Left cardiac atrium (tissue), 4 donors: Measurements from ENCODE around the gene AMFR. TPM values are rescaled to one million over a fixed set of nuclear protein-coding genes. Genes with fewer than 3 reads are reported as not detected.
A peak's percentile ranks its signal among the peaks of the same experiment; 100 is the strongest.

Experiments used
- ATAC-seq, 2 donors: fragments of 200-7000 bp; cut with Tn5 transposase; one replicate each; pipeline ENCODE4 v1.9.1; 2020; ENCODE audit warnings: mild to moderate bottlenecking in 2 of 2, moderate library complexity in 2 of 2
- DNase-seq: peaks from one replicate; pipeline ENCODE4 v3.0.0-alpha.2; 2020
- intact Hi-C, 2 donors: fragments of 100-400 bp; cut with DNase I; formaldehyde crosslinking; loops; one replicate each; pipeline versions ENCODE4 v1.14.1 to v1.15.1; 2022 to 2023
- total RNA-seq, 2 donors: library from RNA; stranded (reverse); fragmentation: NEBNext Ultra II Directional; extraction: Animal tissue kit (Norgen Biotek cat#: 25700); gene quantifications; one replicate each; pipeline ENCODE4 v1.2.1, GENCODE V29; 2021
- donor health status: DM: no; HTN: yes; CAD: no.
- donor health status: DM: no; HTN: yes; CAD: no; lungs with severe emphysema.
- donor health status: DM: yes; HTN: yes; CAD: no.
- donor health status: Dilated cardiomyopathy.

The AMFR gene
- total RNA-seq, 2 donors from 2014 or later, result 78.6 to 94.4 TPM

DNA sequence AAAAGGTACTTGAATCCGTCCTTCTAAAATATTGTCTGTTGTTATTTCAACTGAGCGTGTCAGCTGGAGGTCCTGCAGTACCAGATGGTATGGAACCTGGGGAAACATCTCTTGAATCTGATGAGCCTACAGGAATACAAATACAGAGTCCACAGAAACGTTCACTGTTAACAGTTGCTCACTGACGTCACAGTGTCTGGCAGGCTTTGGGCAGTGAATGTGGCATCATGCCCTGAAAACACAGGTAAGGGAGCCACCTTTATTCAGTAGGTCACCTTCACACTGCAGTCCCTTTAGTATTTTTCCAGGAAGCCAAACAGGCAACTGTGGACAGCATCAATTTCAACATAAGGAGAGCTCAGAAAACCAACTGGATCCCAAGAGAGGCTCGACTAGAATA lies 56.1 kb downstream of the AMFR start:
- DNase-seq (no peak), ATAC-seq (no peak)
- intact Hi-C loops, result no loop called here

DNA sequence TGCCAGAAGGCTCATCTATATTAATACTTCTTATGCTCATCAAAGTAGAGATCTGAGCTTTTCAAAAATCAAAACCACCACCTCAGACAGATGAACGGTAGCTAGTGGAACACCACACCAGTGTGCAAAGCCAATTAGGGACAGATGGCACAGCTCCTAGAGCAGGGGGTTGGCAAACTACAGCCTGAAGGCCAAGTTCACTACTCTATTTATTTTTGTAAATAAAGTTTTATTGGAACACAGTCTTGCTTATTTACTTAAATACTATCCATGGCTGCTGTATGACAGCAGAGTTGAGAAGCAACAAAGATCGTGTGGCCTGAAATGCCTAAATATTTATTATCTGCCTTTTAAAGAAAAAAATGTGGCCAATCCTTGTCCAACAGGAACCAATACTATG lies 56.8 kb downstream of the AMFR start:
- intact Hi-C loops, result no loop called here
- ATAC-seq (no peak), DNase-seq (no peak)

DNA sequence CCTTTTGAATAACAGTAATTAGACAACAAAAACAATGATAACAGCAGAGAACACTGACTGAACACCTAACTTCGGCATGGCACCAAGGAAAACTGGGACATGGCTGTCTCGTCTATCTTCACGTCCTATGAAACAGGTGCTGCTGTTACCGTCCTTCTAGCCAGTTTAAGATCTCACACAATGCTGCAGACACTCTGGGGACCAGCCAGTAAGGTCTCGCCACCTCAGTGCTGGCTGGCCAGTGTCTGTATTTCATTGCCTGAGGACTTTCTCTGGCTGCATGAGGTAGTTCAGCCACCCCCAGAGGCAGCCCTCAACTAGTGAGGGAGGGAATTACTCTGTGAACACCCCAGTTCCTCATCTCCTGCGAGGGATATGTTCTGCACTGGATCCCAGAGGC lies 57.6 kb downstream of the AMFR start:
- ATAC-seq (no peak), DNase-seq (no peak)
- intact Hi-C loops, result no loop called here

DNA sequence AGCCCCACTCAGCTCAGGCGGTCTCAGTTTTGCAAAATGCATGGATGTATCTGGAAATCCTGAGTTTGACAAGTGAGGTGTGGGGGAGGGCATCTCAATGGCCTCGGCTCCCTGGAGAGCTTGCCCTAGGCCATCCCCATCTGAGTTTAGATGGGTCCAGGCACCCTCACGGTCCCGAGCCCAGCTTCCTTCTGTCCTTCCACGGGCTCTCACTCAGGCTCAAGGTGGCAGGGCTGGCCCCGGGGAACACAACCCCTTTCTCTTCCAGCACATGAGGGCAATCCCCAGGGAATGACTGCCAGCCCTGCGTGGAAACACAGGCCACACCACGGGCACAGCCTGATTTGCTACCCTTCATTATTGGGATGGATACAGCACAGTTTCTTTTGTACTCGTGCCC lies 58.4 kb downstream of the AMFR start:
- no peak for ATAC-seq
- intact Hi-C loops, result no loop called here
- no peak for DNase-seq

DNA sequence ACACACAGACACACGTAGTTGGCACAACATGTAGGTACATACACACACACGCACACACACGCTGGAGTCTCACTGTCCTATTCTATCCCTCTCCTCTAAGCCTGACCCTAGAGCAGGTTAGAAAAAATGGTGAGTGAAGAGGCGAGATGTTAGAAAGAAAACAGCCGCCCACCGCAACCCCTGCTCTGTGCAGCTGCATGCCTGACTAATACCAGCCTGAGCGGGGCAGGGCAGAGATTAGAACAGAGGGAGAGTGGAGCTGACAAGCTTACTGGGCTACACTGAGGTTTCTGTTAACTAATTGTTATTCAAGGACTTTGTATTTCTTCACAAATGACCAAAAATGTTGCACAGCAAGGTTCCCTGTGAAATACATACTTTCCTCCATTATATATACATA lies 59.8 kb downstream of the AMFR start:
- DNase-seq (no peak), ATAC-seq (no peak)
- intact Hi-C loops, result no loop called here

DNA sequence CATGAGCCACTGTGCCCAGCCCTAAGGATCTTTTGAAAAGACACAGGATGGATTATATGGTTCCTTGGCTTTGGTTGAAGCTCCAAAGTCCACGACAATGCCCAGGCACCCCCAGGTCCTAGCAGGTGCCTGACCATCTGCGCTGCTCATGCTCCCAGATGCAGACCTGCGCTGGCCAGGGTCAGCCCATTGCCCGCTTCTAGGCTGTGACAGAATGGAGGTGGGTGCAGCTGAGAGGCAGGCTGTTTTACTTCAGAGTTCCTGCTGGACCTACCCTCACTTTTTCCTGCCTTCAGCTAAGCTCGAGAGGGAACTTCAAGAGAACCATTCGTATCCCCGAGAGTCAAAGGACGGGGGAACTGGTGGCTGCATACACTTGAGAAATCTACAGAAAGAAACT lies 60.5 kb downstream of the AMFR start:
- DNase-seq (no peak), ATAC-seq (no peak)
- intact Hi-C loops, result no loop called here

DNA sequence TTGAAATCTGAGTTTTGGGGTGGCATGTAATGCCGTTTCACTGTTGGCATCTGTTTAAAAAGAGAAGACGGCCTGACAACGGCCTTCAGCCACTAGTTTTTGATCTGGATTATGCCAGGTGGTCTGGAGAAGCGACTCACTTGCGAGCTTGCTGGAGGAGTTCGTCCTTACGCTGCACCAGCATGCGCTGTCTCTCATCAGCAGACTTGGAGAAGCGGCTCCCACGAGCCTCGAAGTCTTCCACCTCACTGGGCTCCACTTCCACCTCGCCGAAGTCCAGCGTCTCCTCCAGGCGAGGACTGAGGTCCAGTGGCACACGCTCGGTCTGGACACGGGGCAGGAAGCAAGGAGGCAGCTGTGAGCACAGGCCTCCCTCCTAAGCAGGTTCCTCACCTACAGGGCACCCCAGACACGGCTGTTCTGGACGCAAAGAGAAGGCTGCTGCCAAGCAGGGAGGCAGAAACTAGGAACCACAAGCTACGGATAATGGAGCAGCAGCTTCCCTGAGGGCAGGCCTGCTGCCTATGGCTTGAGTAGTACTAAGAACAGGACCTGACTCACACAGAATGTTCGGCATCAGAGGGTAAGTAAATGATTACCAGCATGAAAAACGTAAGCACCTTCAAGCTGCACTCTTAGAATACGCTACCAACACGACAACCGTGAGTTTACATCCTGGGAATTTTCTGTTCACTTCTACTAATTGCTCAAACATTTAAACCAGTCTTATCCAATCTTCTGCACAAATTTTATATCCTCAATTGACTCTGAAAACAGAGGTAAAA lies 61.4 kb downstream of the AMFR start:
- DNase-seq, result no peak
- intact Hi-C loops, result no loop called here
- no peak for ATAC-seq

DNA sequence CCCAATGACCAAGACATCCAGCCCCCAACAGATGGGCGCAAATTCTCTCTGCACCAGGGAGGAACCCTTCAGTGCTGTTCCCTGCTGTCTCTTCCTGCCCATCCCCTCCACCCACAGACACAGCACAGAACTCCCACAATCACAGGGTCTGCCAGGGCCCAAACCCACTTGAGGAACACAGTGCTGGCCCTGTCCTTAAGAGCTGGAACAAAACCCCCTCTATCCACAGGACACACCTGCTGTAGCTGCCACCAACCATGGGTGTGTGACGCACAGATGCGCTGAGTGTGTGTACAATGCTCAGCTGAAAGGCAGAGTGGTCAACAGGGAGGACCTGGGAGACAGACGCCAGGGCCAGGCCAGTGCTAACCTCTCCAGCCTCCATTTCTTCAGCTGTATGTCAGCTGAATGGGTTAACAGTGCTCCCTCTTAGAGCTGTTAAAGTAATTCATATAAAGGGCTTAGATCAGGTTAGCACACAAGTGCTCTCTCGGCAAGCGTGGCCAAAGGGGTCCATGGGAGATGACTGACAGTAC lies 62.1 kb downstream of the AMFR start:
- ATAC-seq (peak in 1 of 2 donors; percentile 10), DNase-seq (no peak)
- intact Hi-C loops, result no loop called here

DNA sequence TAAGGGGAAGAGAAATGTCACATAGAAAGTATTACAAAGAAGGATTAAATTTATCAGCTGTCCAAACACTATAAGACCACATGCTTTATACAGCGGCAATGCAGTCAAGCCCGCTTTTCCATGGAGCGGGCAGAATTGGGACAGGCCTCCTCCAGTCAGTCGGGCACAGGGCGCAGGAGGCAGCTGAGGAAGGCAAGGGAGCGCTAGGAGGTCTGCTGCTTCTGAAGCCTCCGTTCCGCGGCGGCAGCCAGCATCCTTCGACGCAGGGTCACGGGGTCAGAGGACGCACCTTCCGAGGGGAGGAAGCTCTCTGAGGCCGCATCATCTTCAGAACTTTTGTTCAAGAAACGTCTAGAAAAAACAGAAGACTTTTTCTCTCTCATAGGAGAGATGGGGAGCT lies 62.6 kb downstream of the AMFR start:
- intact Hi-C loops, result no loop called here
- no peak for ATAC-seq
- no peak for DNase-seq

DNA sequence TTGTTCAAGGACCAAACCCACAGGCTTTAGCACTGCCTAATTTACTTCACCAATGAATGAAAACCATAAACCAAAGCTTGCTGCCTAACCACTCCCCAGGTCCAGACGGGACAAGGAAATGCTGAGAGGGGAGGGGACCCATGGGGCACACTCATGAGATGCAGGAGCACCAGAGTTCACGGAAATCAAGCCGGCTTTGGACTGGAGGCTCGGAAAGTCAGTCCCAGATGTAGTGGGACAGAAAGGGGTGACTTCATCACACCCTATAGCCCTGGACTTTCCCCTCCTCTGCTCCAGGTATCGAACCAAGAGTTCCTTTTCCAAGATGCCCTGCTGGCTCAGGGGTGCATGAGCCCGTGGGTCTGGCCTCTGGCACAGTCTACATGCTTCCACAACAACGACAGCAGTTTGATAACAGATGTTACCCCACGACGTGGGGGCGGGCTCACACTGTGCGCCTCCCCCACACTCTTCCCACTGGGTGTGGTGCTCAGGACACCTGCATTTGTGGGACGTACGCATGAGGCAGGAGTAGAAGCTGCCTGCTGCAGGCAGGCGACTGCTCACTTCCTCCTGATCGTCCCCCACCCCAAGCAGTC lies 63.2 kb downstream of the AMFR start:
- no peak for ATAC-seq
- DNase-seq, result no peak
- intact Hi-C loops, result no loop called here

DNA sequence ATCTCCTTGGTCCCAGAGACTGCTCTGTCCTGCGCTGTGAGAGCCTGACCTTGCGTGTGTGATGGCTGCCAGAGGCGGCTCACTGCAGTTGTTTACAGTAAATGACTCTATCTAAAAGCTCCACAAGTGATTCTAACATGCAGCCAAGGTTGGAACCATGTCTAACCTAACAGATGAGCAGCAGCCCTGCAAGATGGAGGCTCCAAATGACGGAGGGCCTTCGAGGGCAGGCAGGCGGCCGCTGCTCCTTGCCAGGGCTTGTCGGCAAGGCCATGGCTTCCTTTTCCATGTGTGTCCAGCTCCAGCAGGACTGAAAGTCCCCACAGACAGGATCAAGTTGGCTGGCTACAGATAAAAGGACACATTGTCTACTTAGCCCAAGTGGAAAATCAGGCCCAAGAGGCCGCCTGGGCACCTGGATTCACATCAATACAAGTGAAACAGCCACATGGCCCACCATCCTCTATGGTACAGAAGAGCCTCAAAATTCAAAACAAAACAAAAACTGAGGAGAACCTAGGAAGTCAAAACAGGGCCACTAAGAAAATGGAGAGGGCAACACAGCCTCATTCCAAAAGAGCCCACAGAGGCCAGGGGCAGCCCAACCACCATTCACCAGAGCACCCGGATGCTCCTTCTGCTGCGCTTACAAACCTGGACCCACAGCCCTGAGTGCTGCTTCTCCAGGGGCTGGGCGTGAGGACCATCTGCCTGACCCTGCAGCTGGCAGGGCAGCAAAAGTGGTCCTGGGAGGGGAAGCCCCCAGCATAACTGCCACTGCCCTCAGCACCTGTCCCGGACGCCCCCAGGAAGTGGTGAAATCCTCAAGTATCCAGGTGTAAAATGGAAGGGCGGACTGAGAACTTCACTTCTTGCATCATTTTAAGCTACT lies 65.0 kb downstream of the AMFR start:
- ATAC-seq (no peak), DNase-seq (no peak)
- intact Hi-C loops, result no loop called here

DNA sequence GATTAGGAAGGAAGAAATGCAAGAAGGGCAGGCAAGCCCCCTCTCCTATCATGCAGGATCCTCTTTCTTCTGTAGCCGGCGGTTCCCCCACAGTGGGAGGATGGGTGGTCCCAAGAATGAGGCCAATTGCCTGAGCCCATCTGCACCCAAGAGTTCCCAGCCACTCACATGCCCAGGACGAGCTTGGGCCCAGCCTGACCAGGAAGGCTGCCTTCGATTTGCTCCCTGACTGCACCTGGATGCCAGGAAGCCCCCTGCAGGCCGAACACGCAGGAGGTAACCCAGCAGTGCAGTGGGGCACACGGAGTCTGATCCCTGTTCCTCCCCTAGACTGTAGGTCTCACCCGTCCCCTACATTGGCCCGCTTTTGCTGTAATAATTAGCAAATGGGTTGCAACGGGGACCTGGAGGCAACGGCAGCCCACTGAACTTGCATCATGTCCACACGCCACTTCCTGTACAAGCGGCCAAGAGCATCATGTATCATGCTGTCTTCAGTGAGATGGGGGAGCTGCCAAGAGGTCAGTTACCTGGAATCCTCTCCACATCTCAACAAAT lies 67.5 kb downstream of the AMFR start:
- DNase-seq, result peak; percentile 20
- intact Hi-C loops, result no loop called here
- ATAC-seq, result peak in 1 of 2 donors; percentile 4

DNA sequence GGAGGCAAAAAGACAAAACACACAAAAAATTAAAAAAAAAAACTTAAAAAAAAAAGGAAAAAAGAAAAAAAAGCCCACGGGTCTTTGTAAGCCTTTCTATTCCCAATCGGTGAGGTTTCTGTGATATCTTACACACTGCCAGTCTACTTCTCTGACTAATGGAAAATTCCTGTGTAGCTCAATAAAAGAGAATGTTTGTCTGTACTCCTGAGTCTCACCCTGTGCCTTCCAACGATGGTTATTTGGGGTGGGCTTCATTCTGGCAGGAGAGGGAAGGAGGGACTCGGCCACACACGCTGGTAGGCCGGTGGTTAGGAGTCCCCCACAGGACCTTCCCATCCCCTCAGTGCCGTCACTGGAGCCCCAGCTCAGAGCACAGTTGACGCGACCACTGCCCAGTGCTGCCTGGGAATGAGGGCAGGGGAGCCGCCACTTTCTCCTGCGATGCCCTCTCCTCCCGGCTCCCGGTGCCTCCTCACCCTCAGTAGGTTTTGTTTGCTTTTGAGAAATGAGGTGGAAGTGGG lies 68.0 kb downstream of the AMFR start:
- DNase-seq (peak; percentile 24), ATAC-seq (peak; percentile 35 to 67)
- intact Hi-C loops, result no loop called here

DNA sequence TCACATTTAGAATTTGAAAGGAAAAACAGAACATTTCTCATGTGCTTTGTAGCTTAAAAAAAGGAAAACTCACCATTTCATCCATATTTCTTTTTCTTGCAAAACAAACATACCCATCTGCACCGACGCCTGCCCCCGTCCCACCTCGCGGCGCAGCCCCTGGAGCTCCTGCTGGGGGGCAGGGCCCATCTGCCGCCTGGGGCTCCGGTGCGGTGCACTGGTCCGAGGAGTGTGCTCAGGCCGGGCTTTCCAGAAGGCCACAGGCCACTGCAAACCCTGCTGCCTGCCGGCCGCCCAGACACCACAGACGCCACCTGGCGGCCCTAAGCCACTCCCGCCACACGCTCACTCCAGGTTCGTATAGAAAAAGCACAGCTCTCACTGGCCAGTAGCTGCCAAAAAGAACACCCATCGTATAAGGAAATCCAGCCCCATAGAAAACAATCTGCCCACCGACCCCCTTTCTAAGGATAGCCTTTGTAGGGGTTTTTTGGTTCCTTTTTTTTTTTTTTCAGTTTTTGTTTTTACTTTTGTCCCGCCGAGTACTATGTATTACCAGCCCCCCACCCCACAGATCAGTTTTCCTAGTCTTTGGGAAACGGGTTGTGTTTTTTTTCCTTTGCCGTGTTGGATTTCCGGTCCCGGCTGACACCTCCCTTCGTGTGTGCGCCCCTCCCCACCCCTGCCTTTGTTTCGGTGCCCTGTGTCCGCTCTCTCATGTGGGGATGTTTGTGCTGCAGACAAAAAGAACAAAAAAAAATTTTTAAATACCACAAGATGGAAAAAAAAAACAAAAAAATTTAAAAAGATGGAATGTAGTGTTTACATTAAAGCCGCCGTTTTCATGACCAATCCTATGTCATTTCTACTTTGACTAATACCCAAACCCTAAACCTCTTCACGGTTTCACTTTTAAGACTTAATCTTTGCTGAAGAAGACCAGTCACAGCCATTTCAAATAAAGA lies 68.8 kb downstream of the AMFR start:
- intact Hi-C loops, result no loop called here
- DNase-seq, result peak; percentile 84
- ATAC-seq, result peak; percentile 93

DNA sequence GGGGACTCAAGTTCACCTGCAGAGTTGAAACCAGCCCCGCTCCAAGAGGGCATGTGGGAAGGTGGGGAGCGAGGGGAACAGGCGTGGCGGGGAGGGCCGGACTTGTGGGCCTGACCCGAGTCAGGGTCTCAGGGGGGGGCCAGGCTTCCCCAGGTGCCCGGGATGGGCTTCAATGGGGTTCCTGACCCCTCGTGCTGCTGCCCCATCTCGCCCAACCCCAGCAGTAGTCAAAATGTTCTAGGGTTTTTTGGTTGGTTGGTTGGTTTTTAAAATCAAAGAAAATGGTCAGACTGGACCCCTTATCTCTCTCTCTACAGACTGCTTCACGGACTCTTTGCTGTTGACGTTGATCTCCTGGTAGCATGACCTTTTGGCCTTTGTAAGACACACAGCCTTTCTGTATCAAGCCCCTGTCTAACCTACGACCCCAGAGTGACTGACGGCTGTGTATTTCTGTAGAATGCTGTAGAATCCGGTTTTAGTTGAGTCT lies 69.5 kb downstream of the AMFR start:
- ATAC-seq, result no peak
- DNase-seq, result peak; percentile 19
- intact Hi-C loops, result no loop called here

DNA sequence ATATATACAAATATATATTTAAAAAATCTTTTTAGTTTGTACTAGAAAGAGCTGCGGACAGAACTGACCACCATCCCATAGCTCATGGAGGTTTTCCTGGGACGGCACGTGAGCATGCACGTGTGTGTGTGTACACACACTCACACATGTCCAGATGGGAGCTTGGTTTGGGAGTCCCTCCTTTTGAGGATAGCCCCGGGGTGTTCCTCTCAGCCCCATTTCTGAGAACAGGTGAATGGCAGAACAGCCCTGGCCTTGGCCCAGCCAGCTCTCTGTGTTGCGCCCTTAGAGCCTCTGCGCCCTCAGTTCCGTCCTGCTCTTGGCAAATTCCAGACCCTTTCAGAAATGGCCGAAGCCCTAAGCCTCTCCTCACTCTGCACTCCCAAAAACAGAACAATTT lies 70.1 kb downstream of the AMFR start:
- ATAC-seq, result no peak
- DNase-seq, result peak; percentile 12
- intact Hi-C loops, result no loop called here

DNA sequence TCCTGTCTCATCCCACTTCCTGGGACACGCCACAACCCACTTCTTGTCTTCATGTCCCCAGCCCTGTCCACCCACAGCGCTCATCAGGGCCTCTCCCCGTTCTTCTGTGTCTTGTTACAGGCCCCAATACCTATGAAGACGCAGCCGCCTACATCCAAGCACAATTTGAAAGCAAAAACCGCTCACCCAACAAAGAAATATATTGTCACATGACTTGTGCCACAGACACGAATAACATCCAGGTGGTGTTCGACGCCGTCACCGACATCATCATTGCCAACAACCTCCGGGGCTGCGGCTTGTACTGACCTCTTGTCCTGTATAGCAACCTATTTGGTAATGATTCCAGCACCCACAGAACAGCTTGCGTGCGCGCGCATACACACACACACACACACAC lies 70.6 kb downstream of the AMFR start:
- ATAC-seq (no peak), DNase-seq (peak; percentile 14)
- intact Hi-C loops, result no loop called here

DNA sequence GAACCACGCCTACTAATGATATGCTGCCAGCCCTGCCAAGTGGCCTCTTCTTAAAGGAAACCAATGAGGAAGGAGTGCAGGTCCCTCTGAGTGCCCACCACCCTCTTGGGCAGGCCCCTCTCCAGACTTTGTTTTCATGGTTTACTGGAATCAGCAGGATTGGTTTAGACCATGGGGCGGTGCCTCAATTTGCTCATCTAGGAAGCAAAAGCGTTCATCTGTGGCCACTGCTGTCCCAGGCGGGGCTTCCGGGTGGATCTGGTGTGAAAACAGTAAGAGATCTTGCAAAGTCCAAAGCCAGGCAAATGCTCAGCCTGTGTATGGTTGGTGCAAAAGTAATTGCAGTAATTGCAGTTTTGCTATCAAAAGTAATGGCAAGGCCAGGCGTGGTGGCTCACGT lies 71.3 kb downstream of the AMFR start:
- intact Hi-C loops, result no loop called here
- DNase-seq, result no peak
- ATAC-seq, result no peak
